Stimulated activated CD8-positive, alpha-beta memory T cell treated with anti-CD3 and anti-CD28 coated beads, Interleukin-15, amount 100 ng/mL, for 48 hours (primary cell): ENCODE results near the gene FLYWCH2.
"Not testable (repeated sequence)": the region's sequence is repeated elsewhere in the genome, so short reads cannot be mapped to it uniquely, and the experiment has no call there.

ENCODE experiments used
- DNase-seq, 2 donors: peaks; one replicate each; pipeline ENCODE4 v3.0.0-alpha.2; 2020; ENCODE audit warnings: low read depth in 2 of 2

The FLYWCH2 gene

DNA sequence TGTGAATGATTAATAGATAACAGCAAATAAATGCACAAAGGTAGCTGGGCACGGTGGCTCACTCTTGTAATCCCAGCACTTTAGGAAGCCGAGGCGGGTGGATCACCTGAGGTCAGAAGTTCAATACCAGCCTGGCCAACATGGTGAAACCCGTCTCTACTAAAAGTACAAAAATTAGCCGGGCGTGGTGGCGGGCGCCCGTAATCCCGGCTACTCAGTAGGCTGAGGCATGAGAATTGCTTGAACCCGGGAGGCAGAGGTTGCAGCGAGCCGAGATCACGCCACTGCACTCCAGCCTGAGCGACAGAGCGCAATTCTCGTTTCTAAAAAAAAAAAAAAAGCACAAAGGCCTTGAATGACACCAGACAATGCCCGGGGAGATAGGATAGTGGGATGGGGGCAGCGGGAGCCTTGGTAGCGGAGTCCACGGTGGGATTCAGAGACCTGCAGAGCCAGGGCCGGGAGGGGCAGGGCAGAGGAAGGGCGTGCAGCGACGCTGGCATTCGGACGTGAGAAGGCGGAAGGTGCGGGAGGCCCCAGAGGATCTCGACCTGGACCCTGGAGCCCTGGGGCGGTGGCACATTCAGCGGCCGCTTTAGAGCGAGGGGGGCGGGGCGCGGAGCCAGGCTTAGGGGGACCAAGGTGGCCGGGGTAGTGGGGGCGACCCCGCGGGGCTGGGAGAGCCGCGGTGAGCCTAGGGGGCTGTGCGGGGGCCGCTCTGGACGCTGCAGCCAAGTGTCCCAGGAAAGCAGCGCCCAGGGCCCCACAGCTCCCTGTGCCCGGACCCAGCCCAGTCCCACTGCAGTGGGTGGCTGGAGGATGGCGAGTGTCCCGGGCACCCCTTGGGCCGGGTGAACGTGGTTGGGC lies 999 bp upstream of the FLYWCH2 start:
- no peak for DNase-seq

DNA sequence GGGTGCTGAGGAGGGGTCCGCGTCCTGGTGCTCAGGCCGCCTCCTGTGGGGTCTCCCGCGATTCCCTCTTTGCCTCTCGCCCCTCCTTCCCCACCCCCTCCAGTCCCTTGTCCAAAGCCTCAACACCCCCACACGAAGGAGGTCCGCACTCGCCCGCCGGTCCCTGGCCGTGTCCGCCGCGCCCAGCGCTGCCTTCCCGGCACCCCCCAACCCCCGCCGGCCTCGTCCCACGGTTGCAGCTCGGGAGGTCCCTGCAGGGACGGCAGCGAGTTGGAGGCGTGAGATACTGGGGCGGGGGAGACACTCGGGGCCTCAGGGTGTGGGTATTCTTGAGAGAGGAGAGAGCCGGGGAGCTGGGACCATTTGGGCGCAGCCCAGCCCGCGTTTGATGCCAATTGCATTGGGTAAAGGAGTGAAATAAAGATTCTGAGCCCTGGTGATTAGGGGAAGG lies 468 bp downstream of the FLYWCH2 start:
- peak in 1 of 2 donors; percentile 2 for DNase-seq

- DNase-seq = no peak
These were observed 1.0 kb downstream of the FLYWCH2 start for GRCh38 chr16:2884041-2884451.

DNA sequence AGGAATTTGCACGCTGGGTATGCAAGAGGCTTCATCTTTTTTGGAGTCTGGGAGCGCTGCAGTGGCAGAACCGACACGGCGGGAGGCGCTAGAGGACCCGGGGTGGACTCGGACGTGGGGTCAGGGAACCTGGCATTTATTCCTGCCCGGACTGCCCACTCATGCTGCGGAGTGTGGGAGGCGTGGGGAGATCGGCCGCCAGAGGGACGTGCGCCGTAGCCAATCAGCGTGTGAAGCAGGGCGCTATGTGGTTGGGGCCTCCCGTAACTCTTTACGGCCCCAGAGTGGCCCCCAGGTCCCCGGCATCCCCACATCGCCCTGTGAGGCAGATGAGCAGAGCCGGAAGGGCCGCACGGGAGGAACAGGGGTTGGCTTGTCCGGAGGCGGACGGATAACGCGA lies 11.2 kb downstream of the FLYWCH2 start:
- no peak for DNase-seq

- no peak for DNase-seq
These were observed 12.8 kb downstream of the FLYWCH2 start for GRCh38 chr16:2895813-2896212.

DNA sequence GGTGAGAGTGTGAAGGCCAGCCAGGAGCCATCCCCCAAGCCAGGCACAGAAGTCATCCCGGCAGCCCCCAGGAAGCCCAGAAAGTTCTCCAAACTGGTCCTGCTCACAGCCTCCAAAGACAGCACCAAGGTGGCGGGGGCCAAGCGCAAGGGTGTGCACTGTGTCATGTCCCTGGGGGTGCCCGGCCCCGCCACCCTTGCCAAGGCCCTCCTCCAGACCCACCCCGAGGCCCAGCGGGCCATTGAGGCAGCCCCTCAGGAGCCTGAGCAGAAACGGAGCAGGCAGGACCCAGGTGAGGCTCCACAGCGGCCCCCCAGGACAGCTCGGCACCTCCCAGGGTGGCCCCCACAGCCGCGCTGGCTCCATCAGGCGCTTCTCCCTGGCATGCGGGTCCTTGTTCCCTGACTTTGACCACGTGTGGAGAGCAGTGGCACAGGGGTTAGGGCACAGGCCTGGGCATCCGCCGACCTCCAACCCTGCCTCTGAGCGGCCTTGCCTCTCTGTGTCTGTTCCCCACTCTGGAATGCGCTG lies 13.5 kb downstream of the FLYWCH2 start:
- DNase-seq = no peak

- no peak for DNase-seq
These were observed 14.1 kb downstream of the FLYWCH2 start for GRCh38 chr16:2897110-2897509.

DNA sequence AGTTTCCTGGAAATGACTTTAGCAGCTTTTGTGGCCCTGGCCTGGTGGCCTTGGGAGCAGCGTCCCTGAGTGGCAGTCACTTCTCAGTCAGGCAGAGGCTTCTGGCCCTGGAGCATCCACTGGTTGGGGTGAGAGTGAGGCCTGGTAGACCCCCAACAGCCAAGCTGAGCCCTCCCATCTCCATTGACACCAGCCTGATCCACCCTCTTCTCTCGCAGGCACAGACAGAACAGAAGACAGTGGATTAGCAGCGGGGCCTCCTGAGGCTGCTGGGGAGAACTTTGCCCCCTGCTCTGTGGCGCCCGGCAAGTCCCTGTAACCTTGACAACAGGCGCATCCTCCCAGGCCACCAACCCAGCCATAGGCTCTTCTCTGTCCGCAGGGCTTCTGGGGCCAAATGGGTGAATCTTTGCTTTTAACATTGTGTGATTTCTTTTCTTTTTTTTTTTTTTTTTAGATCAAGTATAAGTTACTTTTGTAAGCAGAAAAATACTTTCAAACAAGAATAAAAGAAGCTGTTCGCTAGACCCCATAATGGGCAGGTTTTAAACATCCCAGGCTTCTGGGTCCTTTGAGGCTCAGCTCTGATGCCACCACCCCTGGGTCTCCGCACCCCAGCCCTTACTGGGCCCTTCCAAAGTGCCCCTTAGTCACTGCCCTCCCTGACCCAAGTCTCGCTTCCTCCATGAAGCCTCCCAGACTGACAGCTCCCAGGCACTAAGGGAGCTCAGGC lies 16.0 kb downstream of the FLYWCH2 start:
- DNase-seq = no peak

DNA sequence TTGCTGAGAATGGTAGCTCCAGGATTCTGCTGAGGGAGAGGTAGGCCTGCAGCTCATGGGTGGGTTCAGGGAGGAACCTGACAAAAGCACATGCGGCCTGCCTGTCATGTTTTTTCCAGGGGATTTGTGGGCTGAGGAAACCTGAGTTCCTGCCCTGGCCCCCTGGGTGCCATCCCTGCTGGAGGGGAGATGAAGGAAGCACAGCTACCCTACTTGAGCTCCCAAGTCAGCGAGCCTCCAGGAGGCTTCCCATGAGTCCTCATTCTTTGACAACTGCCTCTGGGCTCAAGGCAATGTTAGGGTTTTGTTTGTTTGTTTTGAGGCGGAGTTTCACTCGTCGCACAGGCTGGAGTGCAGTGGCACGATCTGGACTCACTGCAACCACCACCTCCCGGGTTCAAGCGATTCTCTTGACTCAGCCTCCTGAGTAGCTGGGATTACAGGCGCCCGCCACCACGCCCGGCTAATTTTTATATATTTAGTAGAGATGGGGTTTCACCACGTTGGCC lies 16.6 kb downstream of the FLYWCH2 start:
- no peak for DNase-seq

GRCh38 chr16:2900526-2901075 lies 17.6 kb downstream of the FLYWCH2 start:
- DNase-seq = no peak

DNA sequence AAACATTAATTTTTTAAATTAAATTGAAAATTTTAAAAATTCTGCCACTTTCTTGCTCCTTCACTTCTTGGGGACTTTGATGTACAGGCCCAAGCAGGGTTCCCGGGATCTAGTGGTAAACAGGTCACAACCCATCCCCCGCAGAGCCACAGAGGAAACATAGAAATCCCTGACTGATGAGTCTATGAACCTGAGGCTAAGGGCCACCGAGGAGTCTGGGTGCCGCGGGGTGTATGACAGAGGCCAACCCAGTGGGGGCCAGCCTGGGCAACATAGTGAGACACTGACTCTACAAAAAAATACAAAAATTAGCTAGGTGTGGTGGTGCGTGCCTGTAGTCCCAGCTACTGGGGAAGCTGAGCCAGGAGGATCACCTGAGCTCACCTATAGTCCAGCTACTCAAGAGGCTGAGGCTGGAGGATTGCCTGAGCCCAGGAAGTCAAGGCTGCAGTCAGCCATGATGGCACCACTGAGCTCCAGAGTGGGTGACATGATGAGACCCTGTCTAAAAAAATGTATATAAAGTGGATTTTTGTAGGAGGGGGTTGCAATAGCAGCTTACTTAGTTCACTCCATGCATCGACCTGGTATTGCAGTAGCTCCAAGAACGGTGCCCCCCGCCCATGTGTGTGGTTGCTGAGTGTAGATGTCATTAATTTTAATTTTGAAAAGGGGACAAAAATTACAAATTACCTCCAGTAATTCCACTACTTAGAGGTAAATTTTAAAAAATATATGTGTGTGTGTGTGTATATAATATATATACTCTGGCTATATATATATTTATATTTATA lies 19.5 kb downstream of the FLYWCH2 start:
- DNase-seq = no peak

GRCh38 chr16:2904100-2904921 lies 21.3 kb downstream of the FLYWCH2 start:
- DNase-seq = peak; percentile 65 to 73

GRCh38 chr16:2904922-2905240 lies 21.9 kb downstream of the FLYWCH2 start:
- DNase-seq = no peak

DNA sequence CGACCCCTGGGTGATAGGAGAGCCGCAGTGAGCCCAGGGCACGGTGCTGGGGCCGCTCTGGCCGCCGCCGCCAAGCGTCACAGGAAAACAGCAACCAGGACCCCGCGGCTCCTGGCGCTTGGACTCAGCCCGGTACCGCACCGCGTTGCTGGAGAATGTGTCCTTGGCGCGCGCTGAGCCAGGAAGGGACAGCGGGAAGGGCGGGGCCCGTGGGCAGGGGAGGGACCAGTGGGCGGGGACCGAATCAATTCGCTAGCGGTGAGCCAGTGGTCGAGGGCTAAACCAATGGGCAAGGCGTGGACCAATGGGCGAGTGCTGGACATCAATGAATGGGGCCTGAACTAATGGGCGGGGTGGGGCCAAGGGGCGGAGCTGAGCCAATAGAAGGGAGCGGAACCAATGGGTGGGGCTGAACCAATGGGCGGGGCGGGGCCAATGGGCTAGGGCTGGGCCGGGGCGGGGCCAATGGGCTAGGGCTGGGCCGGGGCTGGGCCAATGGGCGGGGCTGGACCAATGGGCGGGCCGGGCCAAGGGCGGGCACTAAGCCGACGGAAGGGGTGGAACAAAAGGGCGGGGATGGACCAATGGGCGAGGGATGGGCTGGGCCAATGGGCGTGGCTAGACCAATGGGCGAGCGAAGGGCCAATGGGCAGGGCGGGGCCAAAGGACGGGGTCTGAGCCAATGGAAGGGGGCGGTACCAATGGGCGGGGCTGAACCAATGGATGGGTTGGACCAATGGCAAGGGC lies 22.4 kb downstream of the FLYWCH2 start:
- peak; percentile 97 for DNase-seq

GRCh38 chr16:2905988-2906387 lies 23.0 kb downstream of the FLYWCH2 start:
- DNase-seq = no peak

DNA sequence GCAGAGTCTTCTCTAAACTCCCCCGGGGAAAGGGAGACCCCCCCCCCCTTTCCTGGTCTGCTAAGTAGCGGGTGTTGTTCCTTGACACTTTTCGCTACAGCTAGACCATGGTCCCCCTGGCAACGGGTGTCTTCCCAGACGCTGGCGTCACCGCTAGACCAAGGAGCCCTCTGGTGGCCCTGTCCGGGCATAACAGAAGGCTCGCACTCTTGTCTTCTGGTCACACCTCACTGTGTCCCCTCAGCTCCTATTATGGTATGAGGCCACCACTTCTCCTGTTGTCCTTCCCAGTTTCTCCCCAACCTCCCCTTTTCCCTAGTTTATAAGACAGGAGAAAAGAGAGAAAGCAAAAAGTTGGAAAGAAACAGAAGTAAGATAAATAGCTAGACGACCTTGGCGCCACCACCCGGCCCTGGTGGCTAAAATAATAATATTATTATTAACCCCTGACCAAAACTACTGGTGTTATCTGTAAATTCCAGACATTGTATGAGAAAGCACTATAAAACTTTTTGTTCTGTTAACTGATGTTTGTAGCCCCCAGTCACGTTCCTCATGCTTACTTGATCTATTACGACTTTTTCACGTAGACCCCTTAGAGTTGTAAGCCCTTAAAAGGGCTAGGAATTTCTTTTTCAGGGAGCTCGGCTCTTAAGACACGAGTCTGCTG lies 24.2 kb downstream of the FLYWCH2 start:
- DNase-seq = not testable (repeated sequence)

DNA sequence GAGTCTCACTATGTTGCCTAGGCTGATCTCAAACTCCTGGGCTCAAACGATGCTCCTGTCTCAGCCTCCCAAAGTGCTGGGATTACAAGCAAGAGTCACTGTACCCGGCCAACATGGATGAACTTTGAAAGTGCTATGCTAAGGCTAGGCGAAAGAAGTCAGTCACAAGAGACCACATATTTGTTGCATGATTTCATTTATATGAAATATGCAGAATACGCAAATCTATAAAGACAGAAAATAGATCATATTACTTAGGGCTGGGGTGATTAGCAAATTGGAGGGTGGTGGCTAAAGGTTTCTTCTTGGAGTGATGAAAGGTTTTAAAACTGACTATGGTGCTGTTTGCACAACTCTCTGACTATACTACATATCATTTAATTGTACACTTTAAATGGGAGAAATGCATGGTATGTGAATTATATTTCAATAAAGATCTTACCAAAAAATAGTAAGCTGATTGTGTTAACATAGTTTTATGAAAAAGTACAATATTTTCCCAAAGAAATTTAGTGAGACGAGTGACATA lies 27.5 kb downstream of the FLYWCH2 start:
- no peak for DNase-seq

DNA sequence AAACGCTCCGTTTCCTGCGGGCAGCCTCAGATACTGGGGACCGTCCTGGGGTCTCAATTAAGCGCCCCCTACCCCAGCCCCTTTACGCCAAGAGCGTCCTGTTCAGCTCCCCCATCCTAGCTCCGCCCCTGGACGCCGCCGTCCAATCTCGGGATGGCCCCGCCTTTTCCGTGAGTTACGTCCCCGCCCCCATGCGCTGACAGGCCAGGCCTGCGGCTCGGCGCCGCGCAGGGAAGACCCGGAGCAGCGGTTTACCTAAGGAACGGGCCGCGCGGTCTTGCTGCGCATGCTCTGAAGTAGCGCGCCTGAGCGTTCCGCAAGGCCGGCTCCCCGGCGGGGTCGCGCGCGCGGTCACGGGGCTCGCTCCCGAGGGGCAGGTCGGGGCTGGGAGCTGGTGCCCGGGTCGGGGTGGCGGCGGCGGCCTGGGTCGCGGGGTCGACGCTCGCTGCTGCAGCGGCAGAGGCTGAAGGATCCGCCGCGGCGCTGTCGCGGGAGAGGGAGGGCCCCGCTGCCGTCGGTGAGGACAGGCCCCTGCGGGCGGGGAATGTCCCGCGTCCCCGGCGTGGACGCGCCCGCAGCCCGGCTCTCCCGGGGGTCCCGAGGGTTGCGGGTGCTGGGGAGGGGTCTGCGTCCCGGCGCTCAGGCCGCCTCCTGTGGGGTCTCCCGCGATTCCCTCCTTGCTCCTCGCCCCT lies 28.8 kb downstream of the FLYWCH2 start, which contains the start of gene FLYWCH1:
FLYWCH1 (plus strand) TSS at position 294 of the 692 bp plus-strand sequence. CDS start 17,755 bp downstream, outside the sequence.
- peak; percentile 98 for DNase-seq
